Ishikawa (cell line): ENCODE data around the gene OSBPL8.

Experiments
- CEBPB ChIP-seq: IDR thresholded peaks from 2 replicates; pipeline ENCODE4 v1.6.1; 2012
- MAX ChIP-seq: IDR thresholded peaks from 2 replicates; pipeline ENCODE4 v1.6.1; 2012
- RAD21 ChIP-seq: IDR thresholded peaks from 2 replicates; pipeline ENCODE4 v1.6.1; 2012; ENCODE audit warnings: low read depth
- TAF1 ChIP-seq: IDR thresholded peaks from 2 replicates; pipeline ENCODE4 v1.6.1; 2012; ENCODE audit warnings: low read depth, mild to moderate bottlenecking

- TF ChIP-seq CEBPB (no peak), TAF1 (no peak), MAX (no peak), RAD21 (no peak)
These were observed 115.1 kb downstream of the OSBPL8 start for GRCh38 chr12:76444408-76444984.
